ENCODE measurements around the gene GSTA2.

DNA sequence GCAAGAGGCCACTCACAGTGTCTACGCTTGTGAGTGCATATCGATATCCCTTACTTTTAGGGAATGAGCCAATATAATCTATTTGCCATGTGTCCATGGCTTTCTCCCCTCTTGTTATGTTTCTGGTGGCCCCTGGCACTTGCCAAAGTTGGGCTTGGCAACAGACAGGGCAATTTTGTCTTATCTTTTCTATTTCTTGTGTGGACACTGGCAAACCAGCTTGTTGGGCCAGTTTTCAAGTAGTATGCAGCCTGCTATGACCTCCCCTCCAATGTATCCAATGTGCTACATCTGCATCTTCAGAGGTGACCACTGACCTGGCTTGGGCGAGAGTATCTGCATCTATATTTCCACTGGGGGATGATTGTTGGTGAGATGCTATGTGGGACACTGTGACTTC is 29.2 kb downstream of the GSTA2 start:
- TF ChIP-seq, protein P1, sequence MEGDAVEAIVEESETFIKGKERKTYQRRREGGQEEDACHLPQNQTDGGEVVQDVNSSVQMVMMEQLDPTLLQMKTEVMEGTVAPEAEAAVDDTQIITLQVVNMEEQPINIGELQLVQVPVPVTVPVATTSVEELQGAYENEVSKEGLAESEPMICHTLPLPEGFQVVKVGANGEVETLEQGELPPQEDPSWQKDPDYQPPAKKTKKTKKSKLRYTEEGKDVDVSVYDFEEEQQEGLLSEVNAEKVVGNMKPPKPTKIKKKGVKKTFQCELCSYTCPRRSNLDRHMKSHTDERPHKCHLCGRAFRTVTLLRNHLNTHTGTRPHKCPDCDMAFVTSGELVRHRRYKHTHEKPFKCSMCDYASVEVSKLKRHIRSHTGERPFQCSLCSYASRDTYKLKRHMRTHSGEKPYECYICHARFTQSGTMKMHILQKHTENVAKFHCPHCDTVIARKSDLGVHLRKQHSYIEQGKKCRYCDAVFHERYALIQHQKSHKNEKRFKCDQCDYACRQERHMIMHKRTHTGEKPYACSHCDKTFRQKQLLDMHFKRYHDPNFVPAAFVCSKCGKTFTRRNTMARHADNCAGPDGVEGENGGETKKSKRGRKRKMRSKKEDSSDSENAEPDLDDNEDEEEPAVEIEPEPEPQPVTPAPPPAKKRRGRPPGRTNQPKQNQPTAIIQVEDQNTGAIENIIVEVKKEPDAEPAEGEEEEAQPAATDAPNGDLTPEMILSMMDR (IDR thresholded peaks at IDR 0.05): no peak
- TF ChIP-seq EZH2phosphoT487 (IDR thresholded peaks at IDR 0.05) (no peak), EZH2 (IDR thresholded peaks at IDR 0.05) (no peak)

All from neural progenitor cell (in vitro differentiated cells).